ENCODE data around the gene TMEM45B. TPM values are rescaled to one million over a fixed set of nuclear protein-coding genes. Genes with fewer than 3 reads are reported as not detected.
A peak's percentile ranks its signal among the peaks of the same experiment; 100 is the strongest.

The TMEM45B gene
- total and polyA plus RNA-seq, 2 of the 13 experiments (the other 11 are each of a cell fraction or from before 2014, with no cell fraction given) = 29.1 to 181 TPM

GRCh38 chr11:129815596-129816461 is at the start of gene TMEM45B (continued):
- TF ChIP-seq, protein P1, sequence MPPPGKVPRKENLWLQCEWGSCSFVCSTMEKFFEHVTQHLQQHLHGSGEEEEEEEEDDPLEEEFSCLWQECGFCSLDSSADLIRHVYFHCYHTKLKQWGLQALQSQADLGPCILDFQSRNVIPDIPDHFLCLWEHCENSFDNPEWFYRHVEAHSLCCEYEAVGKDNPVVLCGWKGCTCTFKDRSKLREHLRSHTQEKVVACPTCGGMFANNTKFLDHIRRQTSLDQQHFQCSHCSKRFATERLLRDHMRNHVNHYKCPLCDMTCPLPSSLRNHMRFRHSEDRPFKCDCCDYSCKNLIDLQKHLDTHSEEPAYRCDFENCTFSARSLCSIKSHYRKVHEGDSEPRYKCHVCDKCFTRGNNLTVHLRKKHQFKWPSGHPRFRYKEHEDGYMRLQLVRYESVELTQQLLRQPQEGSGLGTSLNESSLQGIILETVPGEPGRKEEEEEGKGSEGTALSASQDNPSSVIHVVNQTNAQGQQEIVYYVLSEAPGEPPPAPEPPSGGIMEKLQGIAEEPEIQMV (CRISPR knock-in tag; IDR thresholded peaks at IDR 0.05; ENCODE audit: low read depth) = no peak
- TF ChIP-seq FOXK1 (CRISPR knock-in tag; IDR thresholded peaks at IDR 0.05; ENCODE audit: borderline replicate concordance, low read depth) (peak; percentile 11; the same call in 1 of the 2 replicates), ZNF772 (CRISPR knock-in tag; IDR thresholded peaks at IDR 0.05) (peak; percentile 81; the same call in 1 of the 2 replicates), ARNTL (CRISPR knock-in tag; IDR thresholded peaks at IDR 0.05) (no peak; the same call in 1 of the 2 replicates), RXRA (CRISPR knock-in tag; IDR thresholded peaks at IDR 0.05) (no peak), NCOA5 (CRISPR knock-in tag; IDR thresholded peaks at IDR 0.05) (no peak), ISX (CRISPR knock-in tag; conservative IDR thresholded peaks at IDR 0.05) (no peak), CEBPZ (IDR thresholded peaks at IDR 0.05; ENCODE audit: low read length) (no peak), NRL (CRISPR knock-in tag; IDR thresholded peaks at IDR 0.05; ENCODE audit: borderline replicate concordance) (peak; percentile 35; the same call in 1 of the 2 replicates), ZNF44 (CRISPR knock-in tag; IDR thresholded peaks at IDR 0.05) (no peak), SCMH1 (CRISPR knock-in tag; IDR thresholded peaks at IDR 0.05; ENCODE audit: borderline replicate concordance) (no peak), ZNF367 (CRISPR knock-in tag; IDR thresholded peaks at IDR 0.05; ENCODE audit: borderline replicate concordance) (no peak), POLR2A (IDR thresholded peaks at IDR 0.05; ENCODE audit: insufficient read depth in 1 of 2, low read depth in 2 of 2, low read length in 2 of 2) (peak in 1 of 2 experiments; percentile 80; a peak in 2 of 4 replicates)
- TF ChIP-seq, protein P2, sequence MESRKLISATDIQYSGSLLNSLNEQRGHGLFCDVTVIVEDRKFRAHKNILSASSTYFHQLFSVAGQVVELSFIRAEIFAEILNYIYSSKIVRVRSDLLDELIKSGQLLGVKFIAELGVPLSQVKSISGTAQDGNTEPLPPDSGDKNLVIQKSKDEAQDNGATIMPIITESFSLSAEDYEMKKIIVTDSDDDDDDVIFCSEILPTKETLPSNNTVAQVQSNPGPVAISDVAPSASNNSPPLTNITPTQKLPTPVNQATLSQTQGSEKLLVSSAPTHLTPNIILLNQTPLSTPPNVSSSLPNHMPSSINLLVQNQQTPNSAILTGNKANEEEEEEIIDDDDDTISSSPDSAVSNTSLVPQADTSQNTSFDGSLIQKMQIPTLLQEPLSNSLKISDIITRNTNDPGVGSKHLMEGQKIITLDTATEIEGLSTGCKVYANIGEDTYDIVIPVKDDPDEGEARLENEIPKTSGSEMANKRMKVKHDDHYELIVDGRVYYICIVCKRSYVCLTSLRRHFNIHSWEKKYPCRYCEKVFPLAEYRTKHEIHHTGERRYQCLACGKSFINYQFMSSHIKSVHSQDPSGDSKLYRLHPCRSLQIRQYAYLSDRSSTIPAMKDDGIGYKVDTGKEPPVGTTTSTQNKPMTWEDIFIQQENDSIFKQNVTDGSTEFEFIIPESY (CRISPR knock-in tag; IDR thresholded peaks at IDR 0.05) = no peak
- TF ChIP-seq, protein P3, sequence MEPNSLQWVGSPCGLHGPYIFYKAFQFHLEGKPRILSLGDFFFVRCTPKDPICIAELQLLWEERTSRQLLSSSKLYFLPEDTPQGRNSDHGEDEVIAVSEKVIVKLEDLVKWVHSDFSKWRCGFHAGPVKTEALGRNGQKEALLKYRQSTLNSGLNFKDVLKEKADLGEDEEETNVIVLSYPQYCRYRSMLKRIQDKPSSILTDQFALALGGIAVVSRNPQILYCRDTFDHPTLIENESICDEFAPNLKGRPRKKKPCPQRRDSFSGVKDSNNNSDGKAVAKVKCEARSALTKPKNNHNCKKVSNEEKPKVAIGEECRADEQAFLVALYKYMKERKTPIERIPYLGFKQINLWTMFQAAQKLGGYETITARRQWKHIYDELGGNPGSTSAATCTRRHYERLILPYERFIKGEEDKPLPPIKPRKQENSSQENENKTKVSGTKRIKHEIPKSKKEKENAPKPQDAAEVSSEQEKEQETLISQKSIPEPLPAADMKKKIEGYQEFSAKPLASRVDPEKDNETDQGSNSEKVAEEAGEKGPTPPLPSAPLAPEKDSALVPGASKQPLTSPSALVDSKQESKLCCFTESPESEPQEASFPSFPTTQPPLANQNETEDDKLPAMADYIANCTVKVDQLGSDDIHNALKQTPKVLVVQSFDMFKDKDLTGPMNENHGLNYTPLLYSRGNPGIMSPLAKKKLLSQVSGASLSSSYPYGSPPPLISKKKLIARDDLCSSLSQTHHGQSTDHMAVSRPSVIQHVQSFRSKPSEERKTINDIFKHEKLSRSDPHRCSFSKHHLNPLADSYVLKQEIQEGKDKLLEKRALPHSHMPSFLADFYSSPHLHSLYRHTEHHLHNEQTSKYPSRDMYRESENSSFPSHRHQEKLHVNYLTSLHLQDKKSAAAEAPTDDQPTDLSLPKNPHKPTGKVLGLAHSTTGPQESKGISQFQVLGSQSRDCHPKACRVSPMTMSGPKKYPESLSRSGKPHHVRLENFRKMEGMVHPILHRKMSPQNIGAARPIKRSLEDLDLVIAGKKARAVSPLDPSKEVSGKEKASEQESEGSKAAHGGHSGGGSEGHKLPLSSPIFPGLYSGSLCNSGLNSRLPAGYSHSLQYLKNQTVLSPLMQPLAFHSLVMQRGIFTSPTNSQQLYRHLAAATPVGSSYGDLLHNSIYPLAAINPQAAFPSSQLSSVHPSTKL (CRISPR knock-in tag; IDR thresholded peaks at IDR 0.05) = no peak; the same call in 1 of the 2 replicates
- TF ChIP-seq, protein P4, sequence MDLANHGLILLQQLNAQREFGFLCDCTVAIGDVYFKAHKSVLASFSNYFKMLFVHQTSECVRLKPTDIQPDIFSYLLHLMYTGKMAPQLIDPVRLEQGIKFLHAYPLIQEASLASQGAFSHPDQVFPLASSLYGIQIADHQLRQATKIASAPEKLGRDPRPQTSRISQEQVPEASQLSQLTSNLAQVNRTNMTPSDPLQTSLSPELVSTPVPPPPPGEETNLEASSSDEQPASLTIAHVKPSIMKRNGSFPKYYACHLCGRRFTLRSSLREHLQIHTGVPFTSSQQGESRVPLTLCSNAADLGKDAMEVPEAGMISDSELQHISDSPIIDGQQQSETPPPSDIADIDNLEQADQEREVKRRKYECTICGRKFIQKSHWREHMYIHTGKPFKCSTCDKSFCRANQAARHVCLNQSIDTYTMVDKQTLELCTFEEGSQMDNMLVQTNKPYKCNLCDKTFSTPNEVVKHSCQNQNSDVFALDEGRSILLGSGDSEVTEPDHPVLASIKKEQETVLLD (CRISPR knock-in tag; IDR thresholded peaks at IDR 0.05; ENCODE audit: low read depth) = no peak
